Uterus (tissue), 4 donors: ENCODE results near the gene UBE2QL1. TPM values are rescaled to one million over a fixed set of nuclear protein-coding genes. Genes with fewer than 3 reads are reported as not detected.

Experiments
- DNase-seq, 2 donors: peaks; one replicate each; pipeline ENCODE4 v3.0.0-alpha.2; 2019 to 2020
- H3K27ac ChIP-seq, 2 donors: fragments of 200-600 bp; sonication (generic); 1 replicate in 1 of 2; 2 replicates in 1 of 2; pipeline ENCODE4 v1.5.1; 2016 to 2018
- H3K27me3 ChIP-seq, 2 donors: fragments of 200-600 bp; sonication (generic); one replicate each; pipeline ENCODE4 v1.5.1; 2018 to 2019; ENCODE audit warnings: control low read depth in 1 of 2
- H3K36me3 ChIP-seq, 2 donors: fragments of 200-600 bp; sonication (generic); one replicate each; pipeline ENCODE4 v1.5.1; 2019; ENCODE audit warnings: control low read depth in 1 of 2
- H3K4me1 ChIP-seq, 2 donors: fragments of 200-600 bp; sonication (generic); one replicate each; pipeline ENCODE4 v1.5.1; 2018 to 2019; ENCODE audit warnings: control low read depth in 1 of 2
- H3K4me3 ChIP-seq, 2 donors: fragments of 200-600 bp; sonication (generic); 1 replicate in 1 of 2; 2 replicates in 1 of 2; pipeline ENCODE4 v1.5.1; 2018 to 2019; ENCODE audit warnings: mild to moderate bottlenecking in 1 of 2
- H3K9me3 ChIP-seq, 2 donors: fragments of 200-600 bp; sonication (generic); one replicate each; pipeline ENCODE4 v1.5.1; 2019; ENCODE audit warnings: control low read depth in 1 of 2
- POLR2A ChIP-seq, 2 donors: fragments of 450-650 bp; IDR thresholded peaks; one replicate each; pipeline ENCODE4 v1.6.1; 2016; ENCODE audit warnings: antibody characterized with exemption in 2 of 2, mild to moderate bottlenecking in 1 of 2, moderate library complexity in 1 of 2
- intact Hi-C: fragments of 100-400 bp; cut with DNase I; formaldehyde crosslinking; loops from one replicate; pipeline ENCODE4 v1.15.1; 2023; ENCODE audit warnings: low total_unique reads
- total RNA-seq, 4 donors: library from RNA; depleted of rRNA in 3 of 4; stranded (reverse); fragments of >200 nt in 3 of 4; gene quantifications; one replicate each; pipeline versions ENCODE4 v1.1.0 to v1.2.4, GENCODE V29; 2014 to 2023
- TF ChIP-seq, protein P1 (sequence below), 4 experiments: fragments of 200-600 bp in 2 of 4; fragments of 450-650 bp in 2 of 4; sonication (generic) in 2 of 4; IDR thresholded peaks; one replicate each; pipeline ENCODE4 v1.5.1; 2016 to 2019; ENCODE audit warnings: antibody characterized with exemption in 4 of 4, mild to moderate bottlenecking in 2 of 4, moderate library complexity in 1 of 4
- donor health status: DM: yes; HTN: yes; CAD: no.

Gene UBE2QL1
- total RNA-seq, 4 donors from 2014 or later = 0.34 to 0.90 TPM; not detected in 2

DNA sequence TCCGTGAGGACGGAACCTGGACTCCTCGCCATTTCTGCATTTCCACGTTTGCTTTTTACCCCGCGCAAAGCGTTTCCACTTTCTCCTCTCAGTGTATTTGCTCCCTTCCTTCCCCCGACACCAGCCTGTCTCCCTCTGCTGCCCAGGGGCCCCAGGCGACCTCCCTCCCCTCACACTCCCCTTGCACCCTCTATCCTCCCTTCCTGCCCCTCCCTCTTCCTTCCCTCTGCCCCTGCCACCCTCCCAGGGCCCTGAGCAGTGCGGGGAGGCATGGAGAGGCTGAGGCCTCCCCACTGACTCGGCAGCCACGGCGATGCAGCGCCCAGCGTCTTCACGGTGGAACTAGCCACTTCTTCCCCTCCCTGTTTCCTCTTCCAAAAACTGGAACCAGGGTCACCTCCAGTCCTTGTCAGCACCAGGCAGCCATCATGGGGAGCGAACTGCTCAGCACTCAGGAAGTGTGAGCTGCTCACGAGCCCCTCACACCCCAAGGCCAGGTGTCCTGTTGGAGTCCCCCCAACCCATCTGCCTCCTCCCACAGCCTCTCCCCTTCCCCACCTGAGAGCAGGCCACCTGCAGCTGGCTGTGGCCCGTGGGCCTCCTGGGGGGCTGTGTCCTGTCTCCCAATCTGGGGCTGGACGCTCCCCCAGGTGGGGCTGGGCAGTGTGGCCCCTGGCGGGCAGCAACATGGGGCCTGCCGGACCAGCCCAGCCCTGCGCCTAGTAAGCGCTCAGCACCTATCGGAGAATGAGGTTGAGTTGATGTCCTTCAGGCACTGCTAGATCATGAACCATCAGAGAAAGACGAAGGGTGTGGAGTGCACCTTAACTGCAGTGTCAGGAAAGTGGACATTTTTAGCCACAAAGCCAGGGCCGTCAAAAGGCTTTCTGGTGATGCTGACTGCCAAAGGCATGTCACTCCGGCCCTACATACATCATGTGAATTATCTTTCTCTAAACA lies 17.5 kb downstream of the UBE2QL1 start:
- H3K27me3 ChIP-seq = no peaks in the 10 kb centered on the region

DNA sequence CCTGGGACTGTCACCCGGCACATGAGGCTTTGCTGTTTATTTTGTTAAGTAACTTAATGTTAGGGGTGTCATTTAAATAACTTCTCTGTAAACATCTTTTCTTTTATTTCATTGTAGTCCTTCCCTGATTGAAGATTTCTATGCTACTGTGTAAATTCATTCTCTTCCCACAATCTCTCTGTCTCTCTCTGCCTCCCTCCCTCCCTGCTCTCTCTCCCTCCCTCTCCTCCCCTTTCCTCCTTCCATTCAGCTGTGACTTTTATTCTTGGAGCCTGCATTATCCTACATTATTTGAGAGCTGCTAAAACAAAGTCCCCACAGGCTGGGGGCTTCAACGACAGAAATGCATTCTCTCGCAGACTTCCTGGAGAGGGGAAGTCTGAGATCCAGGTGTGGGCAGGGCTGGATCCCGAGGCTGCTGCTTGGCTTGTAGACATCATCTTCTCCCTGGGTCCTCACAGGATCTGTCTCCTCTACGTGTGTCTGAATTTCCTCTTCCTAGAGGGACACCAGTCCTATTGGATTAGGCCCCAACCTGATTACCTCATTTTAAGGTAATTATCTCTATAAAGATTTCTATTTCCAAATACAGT lies 18.4 kb downstream of the UBE2QL1 start:
- no peaks in the 10 kb centered on the region for H3K36me3 ChIP-seq
- no peaks in the 10 kb centered on the region for H3K27me3 ChIP-seq
- no peaks in the 10 kb centered on the region for H3K4me1 ChIP-seq
- TF ChIP-seq, protein P1, sequence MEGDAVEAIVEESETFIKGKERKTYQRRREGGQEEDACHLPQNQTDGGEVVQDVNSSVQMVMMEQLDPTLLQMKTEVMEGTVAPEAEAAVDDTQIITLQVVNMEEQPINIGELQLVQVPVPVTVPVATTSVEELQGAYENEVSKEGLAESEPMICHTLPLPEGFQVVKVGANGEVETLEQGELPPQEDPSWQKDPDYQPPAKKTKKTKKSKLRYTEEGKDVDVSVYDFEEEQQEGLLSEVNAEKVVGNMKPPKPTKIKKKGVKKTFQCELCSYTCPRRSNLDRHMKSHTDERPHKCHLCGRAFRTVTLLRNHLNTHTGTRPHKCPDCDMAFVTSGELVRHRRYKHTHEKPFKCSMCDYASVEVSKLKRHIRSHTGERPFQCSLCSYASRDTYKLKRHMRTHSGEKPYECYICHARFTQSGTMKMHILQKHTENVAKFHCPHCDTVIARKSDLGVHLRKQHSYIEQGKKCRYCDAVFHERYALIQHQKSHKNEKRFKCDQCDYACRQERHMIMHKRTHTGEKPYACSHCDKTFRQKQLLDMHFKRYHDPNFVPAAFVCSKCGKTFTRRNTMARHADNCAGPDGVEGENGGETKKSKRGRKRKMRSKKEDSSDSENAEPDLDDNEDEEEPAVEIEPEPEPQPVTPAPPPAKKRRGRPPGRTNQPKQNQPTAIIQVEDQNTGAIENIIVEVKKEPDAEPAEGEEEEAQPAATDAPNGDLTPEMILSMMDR (IDR thresholded peaks at IDR 0.05) = no peak
- TF ChIP-seq POLR2A (IDR thresholded peaks at IDR 0.05) = no peak
- intact Hi-C loops = no loop called here
- H3K27ac ChIP-seq = no peak overlapping the region
- H3K4me3 ChIP-seq = no peak overlapping the region
- H3K9me3 ChIP-seq = no peaks in the 10 kb centered on the region
- DNase-seq = no peak

More for the DNA sequence above, 17.5 kb downstream of the UBE2QL1 start:
- H3K36me3 ChIP-seq = no peaks in the 10 kb centered on the region
- DNase-seq = no peak
- H3K4me3 ChIP-seq = no peak overlapping the region
- intact Hi-C loops = no loop called here
- no peaks in the 10 kb centered on the region for H3K4me1 ChIP-seq
- no peaks in the 10 kb centered on the region for H3K9me3 ChIP-seq
- no peak overlapping the region for H3K27ac ChIP-seq
- TF ChIP-seq, protein P1 (IDR thresholded peaks at IDR 0.05) = no peak
- no peak for TF ChIP-seq POLR2A (IDR thresholded peaks at IDR 0.05)

DNA sequence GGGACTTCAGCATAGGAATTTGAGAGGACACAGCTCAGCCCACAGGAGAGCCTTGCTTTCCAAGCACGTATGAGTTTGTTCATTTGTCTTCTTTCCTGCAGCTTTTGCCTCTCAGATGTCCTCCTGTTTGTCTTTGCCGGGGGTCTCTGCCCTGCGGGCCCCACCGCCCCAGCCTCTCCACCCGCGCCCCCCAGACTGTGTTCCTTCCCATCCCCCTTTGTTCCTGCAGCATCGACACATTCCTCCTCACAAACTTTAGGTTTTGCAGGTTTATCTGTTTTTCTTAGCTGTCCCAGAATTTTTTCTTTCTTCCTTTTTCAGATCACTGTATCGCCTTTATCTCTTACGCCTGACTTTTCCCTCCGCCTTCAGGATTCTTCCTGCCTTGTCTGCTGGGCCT lies 18.9 kb downstream of the UBE2QL1 start:
- intact Hi-C loops = no loop called here
- no peak for TF ChIP-seq POLR2A (IDR thresholded peaks at IDR 0.05)
- TF ChIP-seq, protein P1 (IDR thresholded peaks at IDR 0.05) = no peak
- no peak overlapping the region for H3K27ac ChIP-seq

DNA sequence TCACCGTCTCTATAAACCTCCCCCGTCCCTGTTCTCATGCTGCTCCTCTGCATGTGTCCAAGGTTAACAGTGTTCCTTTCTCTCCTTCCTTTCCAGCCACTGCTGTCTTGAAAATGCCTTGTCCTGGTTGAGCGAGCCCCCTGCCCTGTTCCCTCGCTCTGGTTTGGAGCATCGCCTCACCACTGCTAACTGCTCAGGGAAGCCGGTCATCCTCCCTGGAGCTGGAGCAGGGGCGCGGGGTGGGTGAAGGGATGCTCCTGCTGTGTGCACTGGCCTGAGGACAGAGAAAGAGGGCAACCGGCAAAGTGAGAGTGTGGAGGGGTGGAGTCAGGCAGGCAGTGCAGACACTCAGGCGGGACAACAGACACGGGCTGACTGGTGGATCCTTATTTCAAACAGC lies 19.4 kb downstream of the UBE2QL1 start:
- Histone ChIP-seq H3K4me3 (no peak overlapping the region), H3K36me3 (no peaks in the 10 kb centered on the region), H3K27me3 (no peaks in the 10 kb centered on the region), H3K27ac (no peak overlapping the region), H3K4me1 (no peaks in the 10 kb centered on the region), H3K9me3 (no peaks in the 10 kb centered on the region)
- intact Hi-C loops = no loop called here
- no peak for DNase-seq
- no peak for TF ChIP-seq POLR2A (IDR thresholded peaks at IDR 0.05)
- TF ChIP-seq, protein P1 (IDR thresholded peaks at IDR 0.05) = no peak

More for the DNA sequence above, 18.9 kb downstream of the UBE2QL1 start:
- Histone ChIP-seq H3K9me3 (no peaks in the 10 kb centered on the region), H3K4me1 (no peaks in the 10 kb centered on the region), H3K27me3 (no peaks in the 10 kb centered on the region), H3K4me3 (no peak overlapping the region), H3K36me3 (no peaks in the 10 kb centered on the region)
- no peak for DNase-seq

GRCh38 chr5:6468870-6469269 lies 20.2 kb downstream of the UBE2QL1 start:
- no peak for TF ChIP-seq POLR2A (IDR thresholded peaks at IDR 0.05)
- TF ChIP-seq, protein P1 (IDR thresholded peaks at IDR 0.05) = no peak
- H3K27ac ChIP-seq = no peak overlapping the region
- DNase-seq = no peak
- no peaks in the 10 kb centered on the region for H3K4me1 ChIP-seq
- H3K36me3 ChIP-seq = no peaks in the 10 kb centered on the region
- no peaks in the 10 kb centered on the region for H3K27me3 ChIP-seq
- H3K4me3 ChIP-seq = no peak overlapping the region
- intact Hi-C loops = no loop called here
- no peaks in the 10 kb centered on the region for H3K9me3 ChIP-seq
